ENCODE data around the gene SPACA4. TPM values are rescaled to one million over a fixed set of nuclear protein-coding genes. Genes with fewer than 3 reads are reported as not detected.

Gene SPACA4
- total and polyA plus RNA-seq, 10 donors = not detected

DNA sequence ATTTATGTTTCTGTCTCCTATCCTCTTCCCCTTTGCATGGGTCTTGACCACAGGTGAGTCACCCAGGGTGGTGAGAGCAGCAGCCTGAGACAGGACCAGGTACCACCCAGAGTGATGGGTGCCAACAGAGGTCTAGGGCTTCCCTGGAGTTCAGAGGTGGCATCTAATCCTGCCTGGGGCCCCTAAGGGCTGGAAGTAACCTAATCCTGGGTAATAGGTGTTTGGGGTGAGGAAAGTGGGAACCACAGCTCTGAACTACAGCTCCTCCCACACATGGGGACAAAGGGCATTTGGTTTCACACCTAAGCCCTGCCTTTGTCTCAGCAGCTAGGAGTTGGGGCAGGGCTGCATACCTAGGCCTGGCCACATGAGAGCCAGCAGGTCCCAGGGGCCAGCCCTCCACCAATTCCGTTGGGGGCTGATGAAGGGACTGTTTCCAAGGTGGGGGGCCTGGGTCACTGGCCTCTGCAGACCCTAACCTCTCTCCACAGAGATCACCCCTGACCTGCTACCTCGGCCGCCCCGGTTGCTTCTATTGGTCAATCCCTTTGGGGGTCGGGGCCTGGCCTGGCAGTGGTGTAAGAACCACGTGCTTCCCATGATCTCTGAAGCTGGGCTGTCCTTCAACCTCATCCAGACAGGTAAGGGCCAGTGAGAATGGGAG is 20.8 kb downstream of the SPACA4 start:
- Histone ChIP-seq H3K4me1 (peaks cover 27 to 96% (median 50%) of the 10 kb centered on the region in 6 donors), H3K9me3 (no peaks in the 10 kb centered on the region), H3K27ac (peak overlapping the region in 2 of 8 donors; percentile 14 to 41), H3K4me3 (no peak overlapping the region), H3K36me3 (peaks cover 0 to 76% (median 33%) of the 10 kb centered on the region in 6 donors), H3K27me3 (replicated peaks in 1 of 7) (no peaks in the 10 kb centered on the region)
- 81 to 88% (median 85%) methylated on average over 6 of the region's 6 CpGs for WGBS, 5 donors
- intact Hi-C loops (cut with DNase I; ENCODE audit: low total_unique reads) = no loop called here
- TF ChIP-seq POLR2A (IDR thresholded peaks at IDR 0.05) = no peak
- no peak for TF ChIP-seq POLR2AphosphoS5 (IDR thresholded peaks at IDR 0.05)
- TF ChIP-seq, protein P1, sequence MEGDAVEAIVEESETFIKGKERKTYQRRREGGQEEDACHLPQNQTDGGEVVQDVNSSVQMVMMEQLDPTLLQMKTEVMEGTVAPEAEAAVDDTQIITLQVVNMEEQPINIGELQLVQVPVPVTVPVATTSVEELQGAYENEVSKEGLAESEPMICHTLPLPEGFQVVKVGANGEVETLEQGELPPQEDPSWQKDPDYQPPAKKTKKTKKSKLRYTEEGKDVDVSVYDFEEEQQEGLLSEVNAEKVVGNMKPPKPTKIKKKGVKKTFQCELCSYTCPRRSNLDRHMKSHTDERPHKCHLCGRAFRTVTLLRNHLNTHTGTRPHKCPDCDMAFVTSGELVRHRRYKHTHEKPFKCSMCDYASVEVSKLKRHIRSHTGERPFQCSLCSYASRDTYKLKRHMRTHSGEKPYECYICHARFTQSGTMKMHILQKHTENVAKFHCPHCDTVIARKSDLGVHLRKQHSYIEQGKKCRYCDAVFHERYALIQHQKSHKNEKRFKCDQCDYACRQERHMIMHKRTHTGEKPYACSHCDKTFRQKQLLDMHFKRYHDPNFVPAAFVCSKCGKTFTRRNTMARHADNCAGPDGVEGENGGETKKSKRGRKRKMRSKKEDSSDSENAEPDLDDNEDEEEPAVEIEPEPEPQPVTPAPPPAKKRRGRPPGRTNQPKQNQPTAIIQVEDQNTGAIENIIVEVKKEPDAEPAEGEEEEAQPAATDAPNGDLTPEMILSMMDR (IDR thresholded peaks at IDR 0.05 in 8 of 11, conservative IDR thresholded peaks at IDR 0.05 in 3 of 11) = no peak
- DNase-seq = peak; percentile 79

DNA sequence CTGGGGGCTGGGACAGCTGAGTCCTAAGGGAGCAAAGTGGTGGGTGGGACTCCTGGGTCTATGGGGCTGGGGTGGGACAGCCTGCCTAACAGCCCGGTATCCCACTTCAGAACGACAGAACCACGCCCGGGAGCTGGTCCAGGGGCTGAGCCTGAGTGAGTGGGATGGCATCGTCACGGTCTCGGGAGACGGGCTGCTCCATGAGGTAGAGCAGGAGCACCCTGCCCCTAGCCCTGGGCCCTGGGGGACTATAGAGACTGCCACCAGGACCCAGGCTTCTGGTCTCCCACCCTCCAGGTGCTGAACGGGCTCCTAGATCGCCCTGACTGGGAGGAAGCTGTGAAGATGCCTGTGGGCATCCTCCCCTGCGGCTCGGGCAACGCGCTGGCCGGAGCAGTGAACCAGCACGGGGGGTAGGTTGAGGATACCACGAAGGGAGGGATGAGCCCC is 21.3 kb downstream of the SPACA4 start:
- DNase-seq = peak; percentile 76
- 90 to 96% (median 93%) methylated on average over 15 to 17 of the region's 17 CpGs for WGBS, 5 donors
- intact Hi-C loops (cut with DNase I; ENCODE audit: low total_unique reads) = no loop called here
- Histone ChIP-seq H3K4me3 (no peak overlapping the region), H3K4me1 (peaks cover 31 to 96% (median 51%) of the 10 kb centered on the region in 6 donors), H3K36me3 (peaks cover 0 to 76% (median 38%) of the 10 kb centered on the region in 6 donors), H3K9me3 (no peaks in the 10 kb centered on the region), H3K27me3 (replicated peaks in 1 of 7) (no peaks in the 10 kb centered on the region), H3K27ac (peak overlapping the region in 2 of 8 donors; percentile 14 to 41)
- TF ChIP-seq POLR2AphosphoS5 (IDR thresholded peaks at IDR 0.05) (peak in 1 of 3 donors; percentile 57), POLR2A (IDR thresholded peaks at IDR 0.05) (no peak)
- TF ChIP-seq, protein P1 (IDR thresholded peaks at IDR 0.05 in 8 of 11, conservative IDR thresholded peaks at IDR 0.05 in 3 of 11) = no peak

DNA sequence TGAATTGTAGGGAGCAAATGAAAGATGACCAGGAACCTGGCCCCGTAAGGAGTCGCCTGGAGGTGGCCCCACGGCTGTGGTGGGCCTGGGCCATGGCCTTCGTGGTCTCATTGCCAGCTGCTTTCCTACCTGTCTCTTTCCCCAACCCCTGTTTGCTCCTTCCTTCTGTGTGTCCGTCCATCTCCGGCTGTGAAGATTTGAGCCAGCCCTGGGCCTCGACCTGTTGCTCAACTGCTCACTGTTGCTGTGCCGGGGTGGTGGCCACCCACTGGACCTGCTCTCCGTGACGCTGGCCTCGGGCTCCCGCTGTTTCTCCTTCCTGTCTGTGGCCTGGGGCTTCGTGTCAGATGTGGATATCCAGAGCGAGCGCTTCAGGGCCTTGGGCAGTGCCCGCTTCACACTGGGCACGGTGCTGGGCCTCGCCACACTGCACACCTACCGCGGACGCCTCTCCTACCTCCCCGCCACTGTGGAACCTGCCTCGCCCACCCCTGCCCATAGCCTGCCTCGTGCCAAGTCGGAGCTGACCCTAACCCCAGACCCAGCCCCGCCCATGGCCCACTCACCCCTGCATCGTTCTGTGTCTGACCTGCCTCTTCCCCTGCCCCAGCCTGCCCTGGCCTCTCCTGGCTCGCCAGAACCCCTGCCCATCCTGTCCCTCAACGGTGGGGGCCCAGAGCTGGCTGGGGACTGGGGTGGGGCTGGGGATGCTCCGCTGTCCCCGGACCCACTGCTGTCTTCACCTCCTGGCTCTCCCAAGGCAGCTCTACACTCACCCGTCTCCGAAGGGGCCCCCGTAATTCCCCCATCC is 22.1 kb downstream of the SPACA4 start:
- Histone ChIP-seq H3K4me3 (no peak overlapping the region), H3K9me3 (no peaks in the 10 kb centered on the region), H3K27ac (peak overlapping the region in 3 of 8 donors; percentile 14 to 81 (median 78)), H3K4me1 (peaks cover 31 to 96% (median 51%) of the 10 kb centered on the region in 6 donors), H3K36me3 (peaks cover 0 to 79% (median 42%) of the 10 kb centered on the region in 6 donors), H3K27me3 (replicated peaks in 1 of 7) (no peaks in the 10 kb centered on the region)
- WGBS, 5 donors = 76 to 92% (median 85%) methylated on average over 32 to 34 of the region's 34 CpGs
- TF ChIP-seq POLR2A (IDR thresholded peaks at IDR 0.05) = no peak
- TF ChIP-seq POLR2AphosphoS5 (IDR thresholded peaks at IDR 0.05) = peak in 2 of 3 donors; percentile 15 to 22
- DNase-seq = peak; percentile 80
- intact Hi-C loops (cut with DNase I; ENCODE audit: low total_unique reads) = no loop called here

DNA sequence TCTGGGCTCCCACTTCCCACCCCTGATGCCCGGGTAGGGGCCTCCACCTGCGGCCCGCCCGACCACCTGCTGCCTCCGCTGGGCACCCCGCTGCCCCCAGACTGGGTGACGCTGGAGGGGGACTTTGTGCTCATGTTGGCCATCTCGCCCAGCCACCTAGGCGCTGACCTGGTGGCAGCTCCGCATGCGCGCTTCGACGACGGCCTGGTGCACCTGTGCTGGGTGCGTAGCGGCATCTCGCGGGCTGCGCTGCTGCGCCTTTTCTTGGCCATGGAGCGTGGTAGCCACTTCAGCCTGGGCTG is 22.7 kb downstream of the SPACA4 start:
- WGBS, 5 donors = 90 to 97% (median 94%) methylated on average over 5 to 22 of the region's 22 CpGs
- Histone ChIP-seq H3K27ac (peak overlapping the region in 5 of 8 donors; percentile 78 to 94 (median 84)), H3K36me3 (peaks cover 0 to 79% (median 42%) of the 10 kb centered on the region in 6 donors), H3K4me3 (no peak overlapping the region), H3K27me3 (replicated peaks in 1 of 7) (no peaks in the 10 kb centered on the region), H3K4me1 (peaks cover 34 to 96% (median 51%) of the 10 kb centered on the region in 6 donors), H3K9me3 (no peaks in the 10 kb centered on the region)
- DNase-seq = no peak
- intact Hi-C loops (cut with DNase I; ENCODE audit: low total_unique reads) = no loop called here
- TF ChIP-seq POLR2A (IDR thresholded peaks at IDR 0.05) (no peak), POLR2AphosphoS5 (IDR thresholded peaks at IDR 0.05) (no peak)
- TF ChIP-seq, protein P1 (IDR thresholded peaks at IDR 0.05 in 8 of 11, conservative IDR thresholded peaks at IDR 0.05 in 3 of 11) = no peak

All from spleen (tissue), 11 donors.